A673 (cell line): ENCODE results near the gene ZIC4. TPM values are rescaled to one million over a fixed set of nuclear protein-coding genes. Genes with fewer than 3 reads are reported as not detected.

Experiments
- BruUV-seq: library from RNA; stranded (reverse); fragments of 400-500 nt; replicated peaks from 2 replicates; lab custom pipeline; 2021; lab: Mats Ljungman, UMichigan
- CTCF ChIA-PET: fragments of 300-600 bp; sonication (Branson Sonifier 250); formaldehyde crosslinking; loops from one replicate; lab custom pipeline; 2022; ENCODE audit warnings: antibody characterized with exemption; lab: Charles Lee
- POLR2A ChIA-PET: fragments of 300-600 bp; sonication (Branson Sonifier 250); formaldehyde crosslinking; loops from one replicate; lab custom pipeline; 2022; ENCODE audit warnings: antibody characterized with exemption; ENCODE audit not compliant: low non-redundant PET; lab: Charles Lee
- DNase-seq: peaks from one replicate; pipeline ENCODE4 v3.0.0-alpha.2; 2015; ENCODE audit warnings: low spot score
- H3K27ac ChIP-seq: fragments of 200-600 bp; sonication (generic); 2 replicates; pipeline ENCODE4 v1.5.1; 2016; ENCODE audit warnings: mixed run types, low read depth, mild to moderate bottlenecking, mixed read lengths, antibody characterized with exemption, low read length; ENCODE audit not compliant: poor library complexity, severe bottlenecking
- H3K27me3 ChIP-seq: fragments of 200-600 bp; sonication (generic); replicated peaks from 2 replicates; pipeline ENCODE4 v1.6.1; 2017; ENCODE audit warnings: mixed run types, low read depth, mild to moderate bottlenecking, mixed read lengths, antibody characterized with exemption, low read length; ENCODE audit not compliant: insufficient read depth, poor library complexity
- H3K36me3 ChIP-seq: fragments of 200-600 bp; sonication (generic); 2 replicates; pipeline ENCODE4 v1.6.1; 2016; ENCODE audit warnings: mixed run types, mild to moderate bottlenecking, mixed read lengths, antibody characterized with exemption, low read length; ENCODE audit not compliant: insufficient read depth, poor library complexity, severe bottlenecking
- H3K4me1 ChIP-seq: fragments of 200-600 bp; sonication (generic); 2 replicates; pipeline ENCODE4 v1.6.1; 2017; ENCODE audit warnings: mixed run types, mild to moderate bottlenecking, mixed read lengths, antibody characterized with exemption, low read length; ENCODE audit not compliant: insufficient read depth, poor library complexity, severe bottlenecking
- H3K4me3 ChIP-seq: fragments of 200-600 bp; sonication (generic); 2 replicates; pipeline ENCODE4 v1.5.1; 2016; ENCODE audit warnings: low read depth, mixed run types, mild to moderate bottlenecking, mixed read lengths, low read length; ENCODE audit not compliant: poor library complexity, severe bottlenecking
- H3K9me3 ChIP-seq: fragments of 200-600 bp; sonication (generic); 2 replicates; pipeline ENCODE4 v1.6.1; 2016; ENCODE audit warnings: mixed run types, low read depth, mild to moderate bottlenecking, mixed read lengths, antibody characterized with exemption, low read length; ENCODE audit not compliant: poor library complexity, severe bottlenecking
- EZH2 ChIP-seq: fragments of 200-600 bp; sonication (generic); IDR thresholded peaks from 2 replicates; pipeline ENCODE4 v1.6.1; 2017; ENCODE audit warnings: borderline replicate concordance, low read depth, mild to moderate bottlenecking, mixed read lengths, antibody characterized with exemption, low read length; ENCODE audit not compliant: poor library complexity, severe bottlenecking
- intact Hi-C: fragments of 100-400 bp; cut with micrococcal nuclease; formaldehyde crosslinking; loops from one replicate; pipeline ENCODE4 v1.10.0; 2022; ENCODE audit not compliant: unreplicated experiment
- total RNA-seq: library from RNA; stranded (reverse); gene quantifications from 2 replicates; pipeline ENCODE4 v1.2.3, GENCODE V29; 2021
- TF ChIP-seq, protein P1 (sequence below): fragments of 300-800, 200-600 bp; sonication (generic); conservative IDR thresholded peaks from 2 replicates; pipeline ENCODE4 v1.5.1; 2017; ENCODE audit warnings: low read depth, mild to moderate bottlenecking, antibody characterized with exemption, low read length, moderate library complexity, mixed read lengths

The ZIC4 gene
- total RNA-seq, 1 experiment from 2014 or later, result 0.47 TPM

DNA sequence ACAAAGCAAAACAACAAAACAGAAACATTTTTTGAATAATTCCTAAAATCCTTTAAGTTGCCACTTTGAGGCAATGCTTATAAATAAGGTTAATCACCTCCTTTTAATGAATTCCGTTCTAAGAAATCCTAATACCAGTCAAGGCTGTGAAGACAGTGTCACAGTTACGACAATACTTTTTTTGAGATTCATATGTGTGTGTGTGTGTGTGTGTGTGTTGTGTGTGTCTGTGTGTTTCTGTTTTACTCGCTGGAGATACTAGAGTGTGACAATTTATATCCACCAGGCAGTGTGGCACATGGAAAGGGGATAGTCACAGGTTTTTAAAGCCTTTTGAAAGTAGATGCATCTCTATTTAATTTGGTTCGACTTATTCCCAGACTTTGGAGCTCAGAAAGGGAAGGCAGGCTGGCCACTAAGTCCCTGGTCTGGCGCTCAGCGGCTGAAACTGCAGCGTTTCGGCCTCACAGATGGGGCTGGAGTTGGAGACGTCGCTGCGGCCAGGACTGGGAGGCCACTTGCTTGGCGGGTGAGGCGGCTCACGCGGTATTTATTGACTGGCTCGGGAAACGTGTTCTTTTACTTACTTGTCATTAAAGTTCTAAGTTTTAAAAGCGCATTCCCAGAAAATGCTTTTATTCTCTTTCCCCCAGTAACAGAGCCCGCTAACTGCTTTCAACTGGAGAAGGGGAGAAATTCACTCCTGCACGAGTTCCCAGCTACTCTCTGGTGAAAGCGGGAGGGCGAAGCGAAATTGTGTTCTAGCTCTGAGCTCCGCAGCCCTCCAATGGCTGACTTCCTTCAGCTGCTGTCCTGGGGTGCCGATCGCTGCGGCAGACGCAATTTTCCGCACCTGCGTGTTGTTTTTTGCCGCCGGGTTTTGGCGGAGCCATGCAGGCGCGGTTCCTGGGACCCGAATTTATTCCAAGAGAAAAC is 16.5 kb upstream of the ZIC4 start:
- peak; percentile 89 for TF ChIP-seq EZH2
- TF ChIP-seq, protein P1, sequence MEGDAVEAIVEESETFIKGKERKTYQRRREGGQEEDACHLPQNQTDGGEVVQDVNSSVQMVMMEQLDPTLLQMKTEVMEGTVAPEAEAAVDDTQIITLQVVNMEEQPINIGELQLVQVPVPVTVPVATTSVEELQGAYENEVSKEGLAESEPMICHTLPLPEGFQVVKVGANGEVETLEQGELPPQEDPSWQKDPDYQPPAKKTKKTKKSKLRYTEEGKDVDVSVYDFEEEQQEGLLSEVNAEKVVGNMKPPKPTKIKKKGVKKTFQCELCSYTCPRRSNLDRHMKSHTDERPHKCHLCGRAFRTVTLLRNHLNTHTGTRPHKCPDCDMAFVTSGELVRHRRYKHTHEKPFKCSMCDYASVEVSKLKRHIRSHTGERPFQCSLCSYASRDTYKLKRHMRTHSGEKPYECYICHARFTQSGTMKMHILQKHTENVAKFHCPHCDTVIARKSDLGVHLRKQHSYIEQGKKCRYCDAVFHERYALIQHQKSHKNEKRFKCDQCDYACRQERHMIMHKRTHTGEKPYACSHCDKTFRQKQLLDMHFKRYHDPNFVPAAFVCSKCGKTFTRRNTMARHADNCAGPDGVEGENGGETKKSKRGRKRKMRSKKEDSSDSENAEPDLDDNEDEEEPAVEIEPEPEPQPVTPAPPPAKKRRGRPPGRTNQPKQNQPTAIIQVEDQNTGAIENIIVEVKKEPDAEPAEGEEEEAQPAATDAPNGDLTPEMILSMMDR, result no peak
- Histone ChIP-seq H3K9me3 (no peaks in the 10 kb centered on the region), H3K4me3 (no peak overlapping the region), H3K27ac (no peak overlapping the region), H3K4me1 (peaks cover 5% of the 10 kb centered on the region), H3K36me3 (no peaks in the 10 kb centered on the region), H3K27me3 (peaks cover 96% of the 10 kb centered on the region)
- no peak for DNase-seq
- no TSS peak for BruUV-seq
- intact Hi-C loops, result no loop called here
- ChIA-PET CTCF (no interaction called here), POLR2A (no interaction called here)

- DNase-seq, result no peak
- POLR2A ChIA-PET, result no interaction called here
- CTCF ChIA-PET, result no interaction called here
- TF ChIP-seq, protein P1, result no peak
- TF ChIP-seq EZH2, result no peak
- Histone ChIP-seq H3K27me3 (peaks cover 95% of the 10 kb centered on the region), H3K9me3 (no peaks in the 10 kb centered on the region), H3K27ac (no peak overlapping the region), H3K4me3 (no peak overlapping the region), H3K36me3 (no peaks in the 10 kb centered on the region), H3K4me1 (peaks cover 5% of the 10 kb centered on the region)
- BruUV-seq, result no TSS peak
- intact Hi-C loops, result no loop called here
Observed at GRCh38 chr3:147422196-147422595, 15.9 kb upstream of the ZIC4 start.

GRCh38 chr3:147421184-147421912 is 15.0 kb upstream of the ZIC4 start:
- DNase-seq, result no peak
- Histone ChIP-seq H3K9me3 (no peaks in the 10 kb centered on the region), H3K4me3 (no peak overlapping the region), H3K27ac (no peak overlapping the region), H3K4me1 (peaks cover 5% of the 10 kb centered on the region), H3K36me3 (no peaks in the 10 kb centered on the region), H3K27me3 (peaks cover 95% of the 10 kb centered on the region)
- ChIA-PET CTCF (no interaction called here), POLR2A (no interaction called here)
- no TSS peak for BruUV-seq
- intact Hi-C loops, result no loop called here
- TF ChIP-seq, protein P1, result no peak
- no peak for TF ChIP-seq EZH2
